ENCODE data around the gene ERBB4. TPM values are rescaled to one million over a fixed set of nuclear protein-coding genes. Genes with fewer than 3 reads are reported as not detected.

Gene ERBB4
- total RNA-seq, 1 experiment from 2014 or later, result not detected

DNA sequence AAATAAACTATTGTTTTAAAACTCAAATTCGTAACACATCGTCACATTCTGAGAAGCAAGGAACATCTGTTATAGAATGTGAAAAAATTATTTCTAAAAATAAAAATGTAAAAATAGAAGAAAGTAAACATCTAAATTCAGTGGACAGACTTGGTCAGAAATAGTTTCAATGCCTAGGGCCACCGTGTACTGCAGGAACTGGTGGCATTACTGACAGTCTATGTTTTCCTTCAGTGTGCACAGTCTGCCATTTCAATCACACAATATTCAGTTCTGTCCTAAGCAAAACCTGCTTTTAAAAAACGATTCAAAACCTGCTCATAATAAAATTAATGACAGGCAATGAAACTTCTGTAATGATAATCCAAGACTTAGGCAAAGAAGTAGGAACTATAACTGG, 190.1 kb downstream of the ERBB4 start:
- intact Hi-C loops (cut with micrococcal nuclease), result no loop called here
- Mint-ChIP-seq H3K27me3 (ENCODE audit: insufficient read depth, unreplicated experiment) (peaks cover 59% of the 10 kb centered on the region), H3K4me3 (ENCODE audit: unreplicated experiment) (no peak overlapping the region), H3K4me1 (ENCODE audit: insufficient read depth, unreplicated experiment) (no peaks in the 10 kb centered on the region), H3K9me3 (ENCODE audit: unreplicated experiment) (no peaks in the 10 kb centered on the region), H3K36me3 (ENCODE audit: insufficient read depth, unreplicated experiment) (no peaks in the 10 kb centered on the region), H3K27ac (ENCODE audit: low read depth, unreplicated experiment) (no peak overlapping the region)
- TF ChIP-seq, protein P1, sequence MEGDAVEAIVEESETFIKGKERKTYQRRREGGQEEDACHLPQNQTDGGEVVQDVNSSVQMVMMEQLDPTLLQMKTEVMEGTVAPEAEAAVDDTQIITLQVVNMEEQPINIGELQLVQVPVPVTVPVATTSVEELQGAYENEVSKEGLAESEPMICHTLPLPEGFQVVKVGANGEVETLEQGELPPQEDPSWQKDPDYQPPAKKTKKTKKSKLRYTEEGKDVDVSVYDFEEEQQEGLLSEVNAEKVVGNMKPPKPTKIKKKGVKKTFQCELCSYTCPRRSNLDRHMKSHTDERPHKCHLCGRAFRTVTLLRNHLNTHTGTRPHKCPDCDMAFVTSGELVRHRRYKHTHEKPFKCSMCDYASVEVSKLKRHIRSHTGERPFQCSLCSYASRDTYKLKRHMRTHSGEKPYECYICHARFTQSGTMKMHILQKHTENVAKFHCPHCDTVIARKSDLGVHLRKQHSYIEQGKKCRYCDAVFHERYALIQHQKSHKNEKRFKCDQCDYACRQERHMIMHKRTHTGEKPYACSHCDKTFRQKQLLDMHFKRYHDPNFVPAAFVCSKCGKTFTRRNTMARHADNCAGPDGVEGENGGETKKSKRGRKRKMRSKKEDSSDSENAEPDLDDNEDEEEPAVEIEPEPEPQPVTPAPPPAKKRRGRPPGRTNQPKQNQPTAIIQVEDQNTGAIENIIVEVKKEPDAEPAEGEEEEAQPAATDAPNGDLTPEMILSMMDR (IDR thresholded peaks at IDR 0.05; ENCODE audit: unreplicated experiment), result no peak
- DNase-seq (ENCODE audit: unreplicated experiment), result no peak
- CTCF ChIA-PET, result no interaction called here
- no TSS peak for BruUV-seq (replicated peaks)
- POLR2A ChIA-PET, result no interaction called here

DNA sequence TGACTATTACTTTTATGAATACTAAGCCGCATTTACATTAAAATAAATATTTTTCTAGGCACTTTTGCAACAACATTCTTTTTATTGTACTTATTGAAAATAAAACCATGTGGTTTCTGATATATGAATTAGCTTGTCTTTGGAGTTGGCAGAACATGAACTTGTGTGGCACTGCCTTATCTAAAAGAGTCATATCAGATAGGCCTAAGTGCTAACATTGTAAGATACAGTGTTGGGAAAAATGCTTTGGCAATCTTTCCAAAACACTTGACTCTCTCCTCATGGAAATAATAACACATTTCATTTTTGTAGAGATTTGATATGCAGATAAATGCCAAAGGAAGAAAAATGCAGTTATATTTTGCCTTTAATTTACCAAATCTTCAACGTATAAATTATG, 191.7 kb downstream of the ERBB4 start:
- TF ChIP-seq, protein P1 (IDR thresholded peaks at IDR 0.05; ENCODE audit: unreplicated experiment), result no peak
- Mint-ChIP-seq H3K4me1 (ENCODE audit: insufficient read depth, unreplicated experiment) (no peaks in the 10 kb centered on the region), H3K36me3 (ENCODE audit: insufficient read depth, unreplicated experiment) (no peaks in the 10 kb centered on the region), H3K27ac (ENCODE audit: low read depth, unreplicated experiment) (no peak overlapping the region), H3K27me3 (ENCODE audit: insufficient read depth, unreplicated experiment) (peaks cover 65% of the 10 kb centered on the region), H3K4me3 (ENCODE audit: unreplicated experiment) (no peak overlapping the region), H3K9me3 (ENCODE audit: unreplicated experiment) (no peaks in the 10 kb centered on the region)
- intact Hi-C loops (cut with micrococcal nuclease), result no loop called here
- no TSS peak for BruUV-seq (replicated peaks)
- CTCF ChIA-PET, result no interaction called here
- POLR2A ChIA-PET, result no interaction called here
- no peak for DNase-seq (ENCODE audit: unreplicated experiment)

DNA sequence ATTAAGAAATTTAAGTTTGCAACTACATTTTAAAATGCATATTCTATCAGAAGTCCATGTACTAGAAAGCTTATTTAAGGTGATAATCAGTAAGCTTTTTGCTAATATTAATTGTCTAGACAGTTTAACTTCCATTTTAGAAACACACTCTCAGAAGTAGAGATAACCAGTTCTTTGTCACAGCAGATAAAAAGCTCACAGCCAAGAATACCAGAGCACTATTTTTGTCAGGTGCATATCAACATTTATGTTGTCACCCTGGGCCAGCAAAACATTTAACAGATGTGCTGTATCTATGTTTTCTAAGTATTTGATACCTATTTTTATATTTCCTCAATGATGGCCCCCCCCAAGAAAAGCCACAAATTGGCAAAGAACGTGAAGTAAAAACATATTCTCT, 192.6 kb downstream of the ERBB4 start:
- TF ChIP-seq, protein P1 (IDR thresholded peaks at IDR 0.05; ENCODE audit: unreplicated experiment), result no peak
- ChIA-PET CTCF (no interaction called here), POLR2A (no interaction called here)
- intact Hi-C loops (cut with micrococcal nuclease), result no loop called here
- Mint-ChIP-seq H3K9me3 (ENCODE audit: unreplicated experiment) (no peaks in the 10 kb centered on the region), H3K4me1 (ENCODE audit: insufficient read depth, unreplicated experiment) (no peaks in the 10 kb centered on the region), H3K27me3 (ENCODE audit: insufficient read depth, unreplicated experiment) (peaks cover 56% of the 10 kb centered on the region), H3K27ac (ENCODE audit: low read depth, unreplicated experiment) (no peak overlapping the region), H3K4me3 (ENCODE audit: unreplicated experiment) (no peak overlapping the region), H3K36me3 (ENCODE audit: insufficient read depth, unreplicated experiment) (no peaks in the 10 kb centered on the region)
- no peak for DNase-seq (ENCODE audit: unreplicated experiment)
- no TSS peak for BruUV-seq (replicated peaks)

DNA sequence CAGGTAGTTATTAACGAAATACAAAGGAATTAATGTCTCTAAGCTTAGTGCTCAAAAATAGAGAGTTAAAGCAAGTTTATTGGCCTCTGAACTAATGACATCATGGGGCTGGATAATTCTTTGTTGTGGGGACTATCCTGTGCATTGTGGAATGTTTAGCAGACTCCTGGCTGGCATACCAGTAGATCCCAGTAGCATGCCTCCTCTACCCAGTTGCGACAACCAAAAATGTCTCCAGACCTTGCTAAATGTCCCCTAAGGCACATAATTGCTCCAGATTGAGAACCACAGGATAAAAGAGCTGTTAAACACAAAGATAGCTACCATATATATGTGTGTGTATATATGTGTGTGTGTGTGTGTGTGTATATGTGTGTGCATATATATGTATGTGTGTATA, 194.5 kb downstream of the ERBB4 start:
- peaks cover 48% of the 10 kb centered on the region for H3K27me3 Mint-ChIP-seq (ENCODE audit: insufficient read depth, unreplicated experiment)
- TF ChIP-seq, protein P1 (IDR thresholded peaks at IDR 0.05; ENCODE audit: unreplicated experiment), result no peak
- DNase-seq (ENCODE audit: unreplicated experiment), result no peak
- no peak overlapping the region for H3K4me3 Mint-ChIP-seq (ENCODE audit: unreplicated experiment)
- no peaks in the 10 kb centered on the region for H3K4me1 Mint-ChIP-seq (ENCODE audit: insufficient read depth, unreplicated experiment)
- ChIA-PET POLR2A (no interaction called here), CTCF (interaction anchor here (0.6 kb wide), 1 partner anchor 282 kb away, joined by 5 read pairs; no protein-coding TSS in a partner anchor)
- BruUV-seq (replicated peaks), result no TSS peak
- intact Hi-C loops (cut with micrococcal nuclease), result no loop called here
- no peaks in the 10 kb centered on the region for H3K9me3 Mint-ChIP-seq (ENCODE audit: unreplicated experiment)
- no peak overlapping the region for H3K27ac Mint-ChIP-seq (ENCODE audit: low read depth, unreplicated experiment)
- no peaks in the 10 kb centered on the region for H3K36me3 Mint-ChIP-seq (ENCODE audit: insufficient read depth, unreplicated experiment)
